RWPE1 (cell line): Measurements from ENCODE around the gene CCL1.
A peak's percentile ranks its signal among the peaks of the same experiment; 100 is the strongest.

ENCODE experiments used
- CTCF ChIA-PET: fragments of 350-600 bp; sonication (Branson Sonifier 250); formaldehyde crosslinking; extraction: SDS; loops from one replicate; lab custom pipeline; 2021; lab: Yijun Ruan, JAX
- POLR2A ChIA-PET: fragments of 400-600 bp; formaldehyde crosslinking; extraction: SDS; loops from one replicate; lab custom pipeline; 2020; ENCODE audit warnings: antibody characterized with exemption; ENCODE audit not compliant: low non-redundant PET; lab: Yijun Ruan, JAX
- DNase-seq: peaks from one replicate; pipeline ENCODE4 v3.0.0; 2012; ENCODE audit warnings: low spot score
- H3K27ac ChIP-seq: fragments of 450-650 bp; 2 replicates; pipeline ENCODE4 v1.5.1; 2017
- TF ChIP-seq, protein P1 (sequence below): fragments of 450-650 bp; conservative IDR thresholded peaks from 2 replicates; pipeline ENCODE4 v1.5.1; 2017; ENCODE audit warnings: low read depth, mild to moderate bottlenecking

The CCL1 gene

DNA sequence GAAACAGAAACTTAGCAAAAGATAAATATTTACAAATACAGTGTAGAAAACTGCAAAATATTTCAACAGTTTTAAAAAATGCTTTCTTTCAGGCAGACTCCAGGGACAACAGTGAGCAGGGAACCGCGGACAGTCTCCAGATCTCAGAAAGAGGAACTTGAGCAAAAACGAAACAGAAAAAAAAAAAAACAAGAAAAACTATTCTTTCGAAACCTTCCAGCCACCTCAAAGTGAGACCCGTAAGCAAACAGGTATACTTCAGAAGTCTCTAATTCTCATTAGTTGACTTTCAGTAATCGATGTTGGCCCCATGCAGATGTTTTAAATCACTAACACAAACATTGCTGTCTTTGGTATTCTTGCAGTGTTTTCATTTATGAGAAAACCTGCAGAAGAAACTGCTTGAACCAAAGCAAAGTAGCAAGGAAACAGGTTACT is 15.7 kb upstream of the CCL1 start:
- DNase-seq: no peak
- TF ChIP-seq, protein P1, sequence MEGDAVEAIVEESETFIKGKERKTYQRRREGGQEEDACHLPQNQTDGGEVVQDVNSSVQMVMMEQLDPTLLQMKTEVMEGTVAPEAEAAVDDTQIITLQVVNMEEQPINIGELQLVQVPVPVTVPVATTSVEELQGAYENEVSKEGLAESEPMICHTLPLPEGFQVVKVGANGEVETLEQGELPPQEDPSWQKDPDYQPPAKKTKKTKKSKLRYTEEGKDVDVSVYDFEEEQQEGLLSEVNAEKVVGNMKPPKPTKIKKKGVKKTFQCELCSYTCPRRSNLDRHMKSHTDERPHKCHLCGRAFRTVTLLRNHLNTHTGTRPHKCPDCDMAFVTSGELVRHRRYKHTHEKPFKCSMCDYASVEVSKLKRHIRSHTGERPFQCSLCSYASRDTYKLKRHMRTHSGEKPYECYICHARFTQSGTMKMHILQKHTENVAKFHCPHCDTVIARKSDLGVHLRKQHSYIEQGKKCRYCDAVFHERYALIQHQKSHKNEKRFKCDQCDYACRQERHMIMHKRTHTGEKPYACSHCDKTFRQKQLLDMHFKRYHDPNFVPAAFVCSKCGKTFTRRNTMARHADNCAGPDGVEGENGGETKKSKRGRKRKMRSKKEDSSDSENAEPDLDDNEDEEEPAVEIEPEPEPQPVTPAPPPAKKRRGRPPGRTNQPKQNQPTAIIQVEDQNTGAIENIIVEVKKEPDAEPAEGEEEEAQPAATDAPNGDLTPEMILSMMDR: no peak
- ChIA-PET CTCF (interaction anchor here (0.6 to 1.5 kb wide), 2 partner anchors 42 to 178 kb away, joined by 3 read pairs; no protein-coding TSS in a partner anchor), POLR2A (no interaction called here)
- H3K27ac ChIP-seq: no peak overlapping the region

DNA sequence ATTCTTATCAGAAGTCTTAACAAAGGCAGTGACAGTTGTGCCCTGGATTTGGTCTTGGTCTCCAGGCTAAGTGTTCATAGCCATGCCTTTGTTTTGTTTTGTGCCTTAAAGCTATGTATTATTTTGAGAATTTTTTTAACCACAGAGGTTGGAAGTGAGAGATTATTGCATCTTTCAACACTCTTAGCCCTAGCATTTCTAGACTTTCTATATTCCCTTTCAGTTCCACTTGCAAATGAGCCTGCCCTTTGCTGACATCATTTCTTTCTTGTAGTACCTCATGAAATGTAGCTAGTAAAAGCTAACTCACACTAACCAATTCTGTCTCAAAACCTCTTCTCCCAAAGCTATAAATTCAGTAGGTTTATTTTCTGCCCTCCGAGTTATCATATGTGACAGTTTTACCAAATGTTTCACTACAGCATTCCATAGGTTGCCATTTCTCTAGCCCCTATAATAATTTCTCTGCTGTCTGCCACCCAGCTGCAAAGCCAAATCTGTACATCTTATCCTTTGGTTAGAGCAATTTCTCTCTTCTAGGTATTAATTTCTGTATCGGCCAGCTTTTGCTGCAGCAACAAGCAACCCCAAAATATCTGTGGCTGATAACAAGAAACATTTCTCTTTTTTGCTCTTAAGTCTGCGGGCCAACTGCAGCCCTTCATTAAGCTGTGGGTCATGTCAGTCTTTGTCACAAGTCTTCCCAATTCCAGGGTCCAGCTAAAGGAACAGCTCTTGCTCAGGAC is 14.2 kb upstream of the CCL1 start:
- no peak overlapping the region for H3K27ac ChIP-seq
- TF ChIP-seq, protein P1: no peak
- DNase-seq: no peak
- POLR2A ChIA-PET: no interaction called here
- CTCF ChIA-PET: interaction anchor here (0.6 to 1.5 kb wide), 3 partner anchors 12 to 261 kb away, joined by 3 read pairs; no protein-coding TSS in a partner anchor

DNA sequence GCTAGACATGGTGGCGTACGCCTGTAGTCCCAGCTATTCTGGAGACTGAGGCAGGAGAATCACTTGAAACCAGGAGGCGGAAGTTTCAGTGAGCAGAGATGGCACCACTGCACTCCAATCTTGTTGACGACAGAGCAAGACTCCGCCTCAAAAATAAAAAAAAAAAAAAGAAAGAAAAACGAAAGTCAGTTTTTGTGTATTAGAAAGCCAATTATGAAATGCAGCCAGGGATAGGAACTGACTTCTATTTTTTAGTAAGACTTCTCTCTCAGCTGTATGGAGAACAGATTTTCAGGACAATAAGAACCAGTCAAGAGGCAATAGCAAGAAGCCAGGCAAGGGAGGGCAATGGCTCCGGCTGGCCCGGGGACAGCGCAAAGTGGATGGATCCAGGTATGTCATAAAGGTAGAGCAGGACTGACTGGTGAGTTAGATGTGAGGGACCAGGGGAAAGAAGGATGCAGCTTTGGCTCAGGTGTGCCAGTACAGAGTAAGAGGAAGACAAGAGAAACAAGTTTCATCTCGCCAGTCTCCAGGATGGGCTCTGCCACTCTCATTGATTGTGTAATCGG is 12.5 kb upstream of the CCL1 start:
- ChIA-PET CTCF (interaction anchor here (0.7 kb wide), 1 partner anchor 10 kb away, joined by 3 read pairs; no protein-coding TSS in a partner anchor), POLR2A (no interaction called here)

DNA sequence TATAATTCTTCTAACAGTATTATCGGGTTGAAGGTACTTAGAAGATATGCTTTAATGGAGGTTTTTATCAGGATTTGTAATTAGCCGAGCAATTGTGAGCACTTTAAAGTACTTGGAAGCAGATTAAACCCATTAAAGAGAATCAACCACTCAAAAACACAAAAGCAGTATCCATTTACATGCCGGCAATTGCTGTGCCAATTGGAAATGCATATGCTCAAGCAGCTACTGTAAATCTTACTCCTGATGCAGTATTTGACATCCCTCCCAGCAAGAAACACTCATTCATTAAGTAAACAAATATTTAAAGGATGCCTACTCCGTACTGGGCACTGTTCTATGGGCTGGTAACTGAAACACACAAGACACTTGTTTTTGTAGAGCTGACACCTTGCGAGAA is 11.4 kb upstream of the CCL1 start:
- ChIA-PET POLR2A (no interaction called here), CTCF (no interaction called here)
- H3K27ac ChIP-seq: no peak overlapping the region
- TF ChIP-seq, protein P1: no peak
- no peak for DNase-seq

More for the DNA sequence above, 12.5 kb upstream of the CCL1 start:
- no peak overlapping the region for H3K27ac ChIP-seq
- no peak for DNase-seq
- TF ChIP-seq, protein P1: no peak

DNA sequence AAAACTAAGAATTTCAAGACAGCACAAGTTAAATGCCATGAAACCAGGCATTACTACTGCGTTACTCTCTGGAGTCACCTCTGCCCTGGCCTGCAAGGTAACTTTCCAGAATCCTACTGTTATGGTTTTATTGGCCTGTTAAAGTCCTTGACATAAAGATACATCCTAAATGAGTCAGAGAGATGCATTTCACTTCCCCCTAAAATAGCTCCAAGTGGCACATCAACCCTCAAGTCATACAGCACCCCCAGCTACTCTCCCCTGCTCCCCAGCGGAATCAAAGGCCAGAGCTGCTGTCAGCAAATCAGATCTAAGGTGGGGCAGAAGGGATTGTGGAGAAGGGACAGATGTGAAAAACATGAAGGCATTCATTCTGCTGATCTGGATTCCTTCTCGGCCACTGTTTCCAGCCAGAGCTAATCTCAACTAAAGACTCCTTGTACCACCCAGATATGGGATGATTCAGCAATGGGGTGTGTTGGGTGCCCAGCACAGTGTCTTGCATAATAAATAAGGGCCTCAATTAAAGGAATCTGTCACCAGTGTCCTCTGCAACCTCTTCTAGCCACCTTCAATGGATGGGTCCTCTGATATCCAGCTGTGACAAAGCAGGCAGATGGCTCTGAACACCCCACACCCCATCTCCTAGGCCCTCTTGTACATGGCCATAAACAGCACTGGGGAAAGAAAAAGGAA is 8.5 kb upstream of the CCL1 start:
- POLR2A ChIA-PET: no interaction called here
- no peak overlapping the region for H3K27ac ChIP-seq
- DNase-seq: no peak
- TF ChIP-seq, protein P1: no peak
- CTCF ChIA-PET: interaction anchor here (0.7 to 2.9 kb wide), 2 partner anchors 10 to 171 kb away, joined by 3 to 10 read pairs; no protein-coding TSS in a partner anchor

DNA sequence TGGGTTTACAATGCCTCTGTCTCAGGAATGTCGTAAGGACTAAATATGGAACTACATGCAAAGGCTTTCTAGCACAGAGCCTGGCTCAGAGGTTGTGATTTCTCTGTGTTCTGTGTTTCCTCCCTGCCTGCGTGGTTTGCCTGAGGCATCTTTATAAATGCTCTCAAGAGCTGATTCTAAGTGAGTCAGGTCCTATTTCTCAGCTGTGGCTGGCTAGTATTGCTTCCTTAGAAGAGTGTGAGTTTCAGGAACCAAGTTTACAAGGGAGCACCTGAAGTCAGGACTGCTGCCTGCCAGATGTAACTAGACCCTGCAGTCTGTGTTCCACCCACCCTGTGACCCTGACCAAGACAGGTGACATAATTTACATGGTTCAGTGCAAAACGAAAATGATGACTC is 8.0 kb upstream of the CCL1 start:
- peak; percentile 8 for DNase-seq
- CTCF ChIA-PET: interaction anchor here (0.7 to 2.9 kb wide), 2 partner anchors 9 to 170 kb away, joined by 3 to 10 read pairs; no protein-coding TSS in a partner anchor
- TF ChIP-seq, protein P1: no peak
- H3K27ac ChIP-seq: no peak overlapping the region
- POLR2A ChIA-PET: no interaction called here
